Ramos (cell line): ENCODE data around the gene NHERF2.

Experiments used
- in situ Hi-C: fragments of 300-500 bp; cut with MboI; formaldehyde crosslinking; loops from one replicate; pipeline ENCODE4 v1.14.3; 2022; ENCODE audit warnings: low sequenced_read_pairs; ENCODE audit not compliant: unreplicated experiment

Gene NHERF2

DNA sequence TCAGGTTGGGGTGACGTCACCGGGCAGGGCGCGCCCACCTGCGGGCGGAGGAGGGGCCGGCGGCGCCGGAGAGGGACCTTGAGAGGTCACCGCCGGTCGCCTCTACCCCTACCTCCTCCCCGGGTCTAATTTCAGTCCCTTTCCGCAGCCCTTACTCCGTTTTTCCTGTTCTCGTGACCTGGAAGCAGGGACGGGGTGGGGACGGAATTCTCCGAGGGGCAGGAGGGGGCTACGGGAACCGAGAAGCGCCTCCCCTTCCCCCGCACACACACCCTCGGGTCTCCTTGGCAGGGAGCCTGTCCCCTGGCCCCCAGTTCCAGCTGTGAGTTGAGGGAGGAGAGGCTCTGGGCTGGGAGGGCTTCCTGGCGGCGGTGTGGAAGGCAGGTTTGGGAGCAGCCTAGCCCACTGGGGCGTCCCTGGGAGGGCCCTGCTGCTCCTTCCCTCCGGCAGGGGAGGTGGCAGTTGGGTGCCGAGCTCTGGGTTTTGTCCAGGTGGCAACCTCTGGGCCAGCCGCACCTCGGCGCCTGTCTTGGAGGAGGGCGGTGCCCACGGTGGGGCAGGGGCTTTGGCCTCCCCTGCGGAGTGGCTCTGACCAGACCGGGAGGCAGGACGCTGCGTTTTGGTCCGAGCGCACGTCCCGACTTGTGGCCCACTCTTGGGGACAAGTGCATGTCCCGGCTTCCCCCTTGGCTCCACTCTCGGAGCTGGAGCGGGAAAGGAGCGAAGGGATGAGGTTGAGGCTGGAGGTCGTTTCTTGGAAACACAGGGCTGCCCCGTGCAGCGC, 36.2 kb upstream of the NHERF2 start:
- in situ Hi-C loops, result no loop called here

GRCh38 chr16:1991135-1991551, 35.6 kb upstream of the NHERF2 start:
- in situ Hi-C loops, result no loop called here

- in situ Hi-C loops, result no loop called here
Measured at GRCh38 chr16:1991588-1991947, 35.1 kb upstream of the NHERF2 start.

DNA sequence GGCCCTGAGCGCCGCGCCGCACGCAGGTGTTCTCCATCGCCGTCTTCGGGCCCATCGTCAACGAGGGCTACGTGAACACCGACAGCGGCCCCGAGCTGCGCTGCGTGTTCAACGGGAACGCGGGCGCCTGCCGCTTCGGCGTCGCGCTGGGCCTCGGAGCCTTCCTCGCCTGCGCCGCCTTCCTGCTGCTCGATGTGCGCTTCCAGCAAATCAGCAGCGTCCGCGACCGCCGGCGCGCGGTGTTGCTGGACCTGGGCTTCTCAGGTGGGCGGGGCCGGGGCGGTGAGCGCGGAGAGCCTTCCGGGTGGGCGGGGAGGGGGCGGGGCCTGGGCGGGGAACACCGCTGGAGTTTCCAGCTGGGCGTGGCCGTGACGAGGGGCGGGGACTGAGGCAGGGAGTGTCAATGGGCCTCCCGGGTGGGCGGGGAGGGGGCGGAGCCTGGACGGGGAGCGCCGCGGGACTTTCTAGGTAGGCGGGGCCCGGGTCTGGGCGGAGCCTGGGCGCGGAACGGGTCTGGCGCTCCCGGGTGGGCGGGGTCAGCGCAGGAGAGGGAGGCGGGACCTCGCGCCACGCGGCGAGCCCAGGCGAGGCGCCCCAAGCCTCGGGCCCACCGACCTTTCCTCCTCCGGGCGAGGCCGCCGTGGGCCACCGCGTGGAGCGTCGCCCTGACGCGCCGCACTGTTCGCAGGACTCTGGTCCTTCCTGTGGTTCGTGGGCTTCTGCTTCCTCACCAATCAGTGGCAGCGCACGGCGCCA, 34.6 kb upstream of the NHERF2 start:
- in situ Hi-C loops, result no loop called here

DNA sequence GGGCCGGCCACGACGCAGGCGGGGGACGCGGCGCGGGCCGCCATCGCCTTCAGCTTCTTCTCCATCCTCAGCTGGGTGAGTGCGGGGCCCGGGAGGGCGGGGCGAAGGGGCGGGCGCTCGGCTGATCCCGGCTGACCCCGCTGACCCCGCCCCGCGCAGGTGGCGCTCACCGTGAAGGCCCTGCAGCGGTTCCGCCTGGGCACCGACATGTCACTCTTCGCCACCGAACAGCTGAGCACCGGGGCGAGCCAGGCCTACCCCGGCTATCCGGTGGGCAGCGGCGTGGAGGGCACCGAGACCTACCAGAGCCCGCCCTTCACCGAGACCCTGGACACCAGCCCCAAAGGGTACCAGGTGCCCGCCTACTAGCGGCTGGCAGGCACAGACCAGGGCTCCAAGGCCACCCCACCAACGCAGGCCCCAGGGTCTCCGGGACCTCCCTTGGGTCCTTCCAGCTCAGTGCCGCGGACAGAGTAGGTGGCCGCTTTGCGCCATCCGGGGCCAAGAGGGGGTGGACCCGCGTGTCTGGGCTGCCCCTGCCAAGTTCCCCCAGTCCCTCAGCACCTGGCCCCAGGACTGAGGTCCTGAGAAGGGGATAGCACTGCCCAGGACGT, 33.9 kb upstream of the NHERF2 start:
- in situ Hi-C loops, result no loop called here

GRCh38 chr16:1993731-1994131, 33.0 kb upstream of the NHERF2 start:
- in situ Hi-C loops, result no loop called here

GRCh38 chr16:1997494-1998359, 29.0 kb upstream of the NHERF2 start:
- in situ Hi-C loops, result no loop called here

DNA sequence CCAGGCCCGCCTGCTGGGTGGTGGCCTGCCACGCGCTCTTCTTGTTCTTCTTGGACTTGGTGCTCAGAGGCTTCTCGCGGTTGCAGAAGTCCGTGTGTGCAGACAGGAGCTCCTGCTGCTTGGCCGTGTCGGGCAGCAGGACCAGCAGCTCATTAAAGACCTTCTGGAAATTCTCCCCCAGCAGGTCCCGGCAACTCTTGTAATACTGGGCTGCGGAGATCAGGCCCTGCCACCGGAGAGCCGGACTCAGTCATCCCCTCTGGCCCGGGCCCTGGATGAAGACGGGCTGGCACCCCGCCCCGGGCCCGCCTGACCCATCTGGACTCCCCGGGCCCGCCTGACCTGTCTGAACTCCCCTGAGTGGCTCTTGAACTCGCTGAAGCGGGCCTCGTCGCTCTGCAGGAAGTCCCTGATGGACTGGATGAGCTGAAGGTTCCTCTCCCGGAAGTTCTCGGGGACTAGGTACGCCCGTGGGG, 28.3 kb upstream of the NHERF2 start:
- in situ Hi-C loops, result no loop called here

DNA sequence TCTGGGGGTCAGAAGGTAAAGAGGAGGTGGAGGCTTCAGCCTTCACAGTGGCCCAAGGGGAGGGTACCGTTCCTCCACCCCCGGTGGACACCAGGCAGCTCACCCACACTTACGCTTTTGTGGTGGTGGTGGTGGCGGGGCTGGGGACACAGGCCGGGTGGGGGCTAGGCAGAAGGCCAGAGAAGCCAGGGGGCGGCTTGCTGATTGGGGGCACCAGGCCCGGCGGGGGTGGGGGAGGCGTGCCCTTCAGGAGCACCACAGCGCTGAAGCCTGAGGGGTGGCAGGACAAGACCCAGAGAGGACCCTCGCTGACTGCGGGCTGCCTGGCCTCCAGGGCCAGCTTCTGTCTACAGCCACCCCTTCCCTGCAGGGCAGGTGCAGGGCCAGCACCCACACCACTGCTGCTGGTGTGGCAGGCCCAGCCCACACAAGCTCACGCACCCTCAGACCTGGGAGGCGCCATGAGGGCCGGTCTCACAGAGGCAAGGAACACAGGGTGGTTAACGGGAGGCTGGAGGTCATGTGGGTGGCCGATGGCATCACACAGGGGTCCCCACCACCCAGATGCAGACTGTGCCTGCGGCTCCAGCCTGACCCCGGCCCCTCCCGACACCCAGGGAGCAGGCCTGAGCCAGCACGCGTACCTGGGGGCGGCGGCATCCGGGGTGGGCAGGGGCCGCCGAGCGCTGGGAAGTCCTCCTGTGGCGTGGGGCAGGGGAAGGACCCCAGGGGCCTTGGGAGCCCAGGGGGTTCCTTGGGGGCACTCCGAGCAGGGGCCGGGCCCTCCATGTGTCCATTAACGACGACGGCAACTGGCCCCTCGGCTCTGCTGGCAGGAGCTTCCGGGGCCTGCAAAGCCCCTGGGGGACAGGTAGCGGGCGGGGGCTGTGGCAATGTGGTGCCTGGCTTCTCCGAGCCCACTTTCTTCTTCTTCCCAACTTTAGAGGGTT, 27.6 kb upstream of the NHERF2 start:
- in situ Hi-C loops, result no loop called here

GRCh38 chr16:1999866-2000514, 26.7 kb upstream of the NHERF2 start:
- in situ Hi-C loops, result loop anchor here (25.0 kb wide), 1 partner anchor 512 kb away; the partner anchor contains the start of genes AMDHD2 and ATP6V0C

- in situ Hi-C loops, result loop anchor here (25.0 kb wide), 1 partner anchor 511 kb away; the partner anchor contains the start of genes AMDHD2 and ATP6V0C
Measured at GRCh38 chr16:2001035-2001434, 25.7 kb upstream of the NHERF2 start.

DNA sequence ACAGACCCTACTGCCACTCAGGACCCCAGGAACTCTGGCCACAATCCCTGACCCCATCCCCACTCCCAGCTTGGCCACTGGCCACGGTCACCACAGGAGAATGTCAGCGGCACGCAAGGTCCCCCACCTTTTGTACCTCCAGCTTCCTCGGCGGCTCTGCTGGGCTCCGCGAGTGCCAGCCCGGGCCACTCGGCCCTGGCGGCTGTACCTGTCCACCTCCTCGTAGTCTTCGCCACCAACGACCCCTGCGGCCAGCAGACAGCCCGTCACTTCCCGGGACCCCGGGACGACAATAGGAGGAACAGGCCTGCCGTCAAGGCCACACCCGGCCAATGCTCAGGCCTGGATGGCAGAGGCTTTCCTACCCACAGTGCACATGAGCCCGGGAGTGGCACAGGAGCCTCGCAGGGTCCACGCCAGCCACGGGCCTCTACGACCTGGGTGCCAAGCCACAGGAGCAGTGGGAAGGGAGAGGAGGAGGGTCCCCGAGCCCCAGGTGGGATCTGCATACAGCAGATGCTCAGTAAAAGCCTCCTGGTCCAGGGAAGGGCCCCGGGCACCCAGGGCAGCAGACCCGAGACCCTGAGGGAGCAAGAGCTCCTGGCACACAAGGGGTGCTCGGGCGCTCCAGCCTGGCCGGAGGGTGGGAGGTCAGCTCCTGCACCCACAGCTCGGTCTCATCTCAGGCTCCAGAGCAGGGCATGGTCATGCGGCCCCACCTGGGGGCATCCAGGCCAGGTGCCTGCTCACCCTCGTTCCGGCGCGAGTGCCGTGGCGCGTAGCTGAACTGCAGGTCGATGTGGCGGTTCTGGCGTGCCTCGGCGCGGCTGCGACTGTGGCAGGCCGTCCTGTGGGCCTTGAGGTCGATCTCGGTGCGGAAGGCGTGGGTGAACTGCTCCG, 25.0 kb upstream of the NHERF2 start:
- in situ Hi-C loops, result loop anchor here (25.0 kb wide), 1 partner anchor 511 kb away; the partner anchor contains the start of genes AMDHD2 and ATP6V0C

- in situ Hi-C loops, result loop anchor here (25.0 kb wide), 1 partner anchor 510 kb away; the partner anchor contains the start of genes AMDHD2 and ATP6V0C
Measured at GRCh38 chr16:2002406-2003230, 24.1 kb upstream of the NHERF2 start.

- in situ Hi-C loops, result loop anchor here (25.0 kb wide), 1 partner anchor 509 kb away; the partner anchor contains the start of genes AMDHD2 and ATP6V0C
Measured at GRCh38 chr16:2003231-2003826, 23.4 kb upstream of the NHERF2 start.

- in situ Hi-C loops, result loop anchor here (25.0 kb wide), 1 partner anchor 508 kb away; the partner anchor contains the start of genes AMDHD2 and ATP6V0C
Measured at GRCh38 chr16:2003827-2004641, 22.7 kb upstream of the NHERF2 start.
